NAMALWA (cell line): ENCODE results near the gene FFAR1.
"Not testable (repeated sequence)": the region's sequence is repeated elsewhere in the genome, so short reads cannot be mapped to it uniquely, and the experiment has no call there.

Experiments used
- DNase-seq: peaks from one replicate; pipeline ENCODE4 v3.0.0-alpha.2; 2015; ENCODE audit warnings: low spot score

The FFAR1 gene

DNA sequence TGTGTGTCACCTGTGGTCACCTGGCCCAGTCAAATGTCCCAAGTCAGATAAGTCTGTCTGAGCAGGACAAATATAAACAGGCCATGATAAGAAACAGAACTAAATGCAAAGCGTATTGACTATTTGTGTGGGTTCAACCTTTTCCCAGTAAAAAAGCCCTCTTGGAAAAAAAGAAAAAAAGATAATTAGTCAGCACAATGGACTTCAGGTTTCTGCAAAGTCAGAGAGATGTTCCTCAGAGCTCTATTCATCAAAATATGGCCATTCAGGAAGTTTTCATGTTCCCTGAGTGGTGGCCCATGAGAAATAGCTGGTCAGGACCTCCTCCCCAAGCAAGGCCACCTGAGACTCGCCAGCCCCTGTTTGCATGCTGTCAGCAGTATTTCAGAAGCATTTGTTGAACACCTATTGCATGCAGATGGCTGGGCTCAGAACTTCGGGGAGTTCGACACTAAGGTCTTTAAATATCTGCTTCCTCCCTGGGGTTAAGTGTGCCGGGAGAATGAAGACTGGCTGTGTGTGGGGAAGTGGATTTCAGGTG is 13.2 kb downstream of the FFAR1 start:
- no peak for DNase-seq

DNA sequence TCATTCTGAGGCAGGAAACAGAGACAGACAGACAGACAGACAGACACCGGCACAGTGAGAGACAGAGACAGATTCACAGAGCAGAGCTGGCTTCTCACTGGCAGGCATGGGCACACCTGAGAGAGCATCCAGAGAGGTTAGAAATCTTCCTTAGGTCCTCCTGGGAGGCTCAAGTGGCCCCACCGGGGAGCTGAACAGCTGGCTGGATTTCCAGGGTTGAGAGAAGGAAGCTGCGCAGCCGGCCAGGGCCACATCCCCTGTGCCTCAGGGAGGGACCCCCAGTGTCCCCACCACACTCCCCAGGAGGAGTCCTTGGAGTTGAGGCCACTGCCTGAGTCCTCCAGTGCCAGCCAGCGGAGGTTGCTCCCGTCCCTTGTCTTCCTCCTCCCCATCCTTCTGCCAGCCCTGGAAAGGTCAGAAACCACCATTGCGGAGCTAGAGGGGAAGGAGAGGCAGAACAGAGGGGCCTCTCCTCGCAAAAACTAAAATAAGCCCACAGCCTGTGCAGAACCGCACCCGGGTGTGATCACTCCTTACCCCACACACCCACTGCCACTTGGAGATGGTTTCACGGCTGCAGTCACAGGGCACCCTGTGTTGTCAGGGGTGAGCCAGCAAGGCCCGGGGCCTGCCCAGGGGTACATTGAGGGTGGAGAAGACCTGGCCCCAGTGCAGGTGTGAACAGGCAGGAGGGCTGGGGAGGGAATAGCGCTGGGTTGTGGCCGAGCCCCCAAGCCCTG is 14.7 kb downstream of the FFAR1 start:
- no peak for DNase-seq

DNA sequence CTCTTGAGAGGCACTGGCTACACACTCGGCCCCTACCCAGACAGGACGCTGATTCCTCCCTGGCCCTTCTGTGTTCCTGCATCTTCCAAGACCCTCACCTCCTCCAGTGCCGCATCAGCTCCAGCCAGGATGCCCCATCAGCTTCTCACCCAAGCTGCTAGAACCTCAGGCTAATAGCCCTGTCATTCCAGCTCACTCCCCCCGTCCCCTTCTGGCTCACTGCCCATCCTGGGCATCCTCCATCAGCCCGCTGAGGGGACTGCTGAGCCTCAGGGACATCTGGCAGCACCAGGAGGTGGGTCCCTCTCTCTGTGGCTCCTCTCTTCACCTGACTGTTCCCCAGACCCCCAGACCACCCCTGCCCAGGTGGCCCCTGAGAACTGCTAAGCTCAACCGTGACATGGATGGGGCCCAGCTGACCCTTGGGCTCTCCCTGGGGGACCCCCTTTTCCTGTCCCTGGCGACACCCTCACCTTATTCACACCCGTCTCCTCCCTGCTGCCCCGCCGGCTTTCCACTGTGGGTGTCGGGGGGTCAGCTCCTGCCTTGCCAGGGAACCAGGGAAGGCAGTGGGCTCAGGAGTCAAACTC is 15.4 kb downstream of the FFAR1 start:
- DNase-seq: no peak

DNA sequence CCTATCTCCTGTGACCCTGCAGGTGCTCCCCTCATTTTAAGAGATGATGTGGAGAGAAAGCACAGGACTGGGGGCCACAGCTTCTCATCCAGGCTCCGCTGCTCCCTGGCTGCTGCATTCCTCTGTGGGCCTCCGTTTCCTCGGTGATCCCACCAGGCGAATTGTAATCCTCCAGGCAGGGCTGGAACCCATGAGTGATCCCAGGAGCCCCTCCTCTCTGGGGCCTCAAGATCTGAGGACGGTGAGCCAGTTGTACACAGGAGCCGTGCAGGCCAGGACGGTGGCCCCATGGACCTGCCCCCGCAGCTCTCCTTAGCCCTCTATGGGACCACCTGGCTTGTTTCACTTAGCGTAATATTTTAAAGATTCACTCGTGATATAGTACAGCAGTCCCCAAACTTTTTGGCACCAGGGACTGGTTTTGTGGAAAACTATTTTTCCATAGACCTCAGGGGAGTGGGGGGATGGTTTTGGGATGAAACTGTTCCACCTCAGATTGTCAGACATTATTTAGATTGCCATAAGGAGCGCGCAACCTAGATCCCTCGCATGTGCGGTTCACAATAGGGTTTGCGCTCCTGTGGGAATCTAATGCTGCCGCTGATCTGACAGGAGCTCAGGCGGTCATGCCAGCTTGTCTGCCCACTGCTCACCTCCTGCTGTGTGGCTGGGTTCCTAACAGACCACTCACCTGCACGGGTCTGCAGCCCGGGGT is 16.2 kb downstream of the FFAR1 start:
- DNase-seq: no peak

DNA sequence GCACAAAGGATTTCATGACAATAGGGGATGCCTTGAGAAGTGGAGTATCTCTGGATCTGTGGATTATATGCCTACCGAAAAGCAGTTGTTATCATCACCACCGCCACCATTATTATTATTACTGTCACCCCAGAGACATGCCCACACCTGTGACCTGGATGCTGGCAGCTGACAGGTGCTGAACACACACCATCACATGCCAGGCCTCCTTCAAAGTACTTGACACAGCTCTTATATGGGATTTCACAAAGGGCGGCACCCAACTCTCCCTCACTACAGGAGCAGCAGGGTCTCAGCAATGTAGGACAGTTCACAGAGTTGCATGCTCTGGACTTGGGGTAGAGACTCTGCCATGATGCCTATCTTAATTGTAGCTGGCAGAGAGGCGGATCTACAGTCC is 17.6 kb downstream of the FFAR1 start:
- no peak for DNase-seq

DNA sequence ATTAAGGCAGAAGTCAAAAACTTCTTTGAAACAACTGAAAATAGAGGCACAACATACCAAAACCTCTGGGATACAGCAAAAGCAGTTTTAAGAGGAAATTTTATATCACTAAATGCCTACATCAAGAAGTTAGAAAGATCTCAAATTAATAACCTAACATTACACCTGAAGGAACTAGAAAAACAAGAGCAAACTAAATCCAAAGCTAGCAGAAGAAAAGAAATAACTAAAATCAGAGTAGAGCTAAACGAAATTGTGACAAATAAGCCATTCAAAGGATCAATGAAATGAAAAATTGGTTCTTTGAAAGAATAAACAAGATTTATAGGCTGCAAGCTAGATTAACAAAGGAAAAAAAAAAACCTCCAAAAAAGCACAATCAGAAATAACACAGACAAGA is 20.7 kb downstream of the FFAR1 start:
- no peak for DNase-seq

DNA sequence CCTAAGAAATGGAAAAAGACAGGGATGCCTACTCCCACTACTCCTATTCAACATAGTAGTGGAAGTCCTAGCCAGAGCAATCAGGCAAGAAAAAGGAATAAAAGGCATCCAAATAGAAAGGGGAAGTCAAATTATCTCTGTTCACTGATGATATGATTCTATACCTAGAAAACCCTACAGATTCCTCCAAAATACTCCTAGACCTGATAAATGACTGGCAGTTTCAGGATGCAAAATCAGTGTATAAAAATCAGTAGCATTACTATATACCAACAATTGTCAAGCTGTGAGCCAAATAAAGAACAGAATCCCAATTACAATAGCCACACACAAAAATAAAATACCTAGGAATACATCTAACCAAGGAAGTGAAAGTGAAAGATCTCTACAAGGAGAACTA is 21.8 kb downstream of the FFAR1 start:
- no peak for DNase-seq

DNA sequence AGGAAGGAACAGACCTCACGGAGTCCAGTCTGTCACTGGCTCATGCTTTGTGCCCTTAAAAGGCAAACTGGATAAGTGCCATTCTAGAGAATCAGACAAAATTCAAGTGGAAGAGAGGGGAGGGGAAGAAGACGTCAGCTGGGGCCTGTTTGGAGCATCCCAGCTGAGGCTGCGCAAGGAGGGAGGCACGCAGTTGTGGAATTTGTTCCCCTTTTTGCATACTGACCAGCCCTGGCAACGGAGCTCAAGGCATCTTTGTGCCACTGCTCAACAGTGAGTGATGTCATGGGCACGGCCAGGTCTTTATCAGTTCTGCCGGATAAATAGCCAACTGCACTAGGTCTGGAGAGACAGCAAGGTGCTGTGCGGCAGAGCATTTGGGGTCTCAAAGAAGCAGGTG is 23.0 kb downstream of the FFAR1 start, which contains the start of gene GPR42:
Gene GPR42 (plus strand): TSS at position 347 of the 400 bp plus-strand sequence. CDS start 292 bp downstream, outside the sequence.
- no peak for DNase-seq

DNA sequence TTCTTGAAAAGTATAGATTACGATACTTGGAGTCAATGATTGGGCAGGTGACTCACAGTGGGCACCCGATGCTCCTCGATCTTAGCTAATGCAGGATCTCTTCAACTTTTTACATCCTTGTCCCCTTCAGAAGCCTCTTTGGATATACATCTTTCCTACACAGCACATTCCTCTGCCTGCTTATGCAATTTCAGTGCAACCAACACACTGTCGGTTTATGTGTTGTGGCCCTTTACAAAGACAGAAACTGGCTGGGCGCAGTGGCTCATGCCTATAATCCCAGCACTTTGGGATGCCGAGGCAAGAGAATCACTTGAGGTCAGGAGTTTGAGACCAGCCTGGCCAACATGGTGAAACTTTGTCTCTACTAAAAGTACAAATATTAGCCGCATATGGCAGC is 25.8 kb downstream of the FFAR1 start:
- no peak for DNase-seq

DNA sequence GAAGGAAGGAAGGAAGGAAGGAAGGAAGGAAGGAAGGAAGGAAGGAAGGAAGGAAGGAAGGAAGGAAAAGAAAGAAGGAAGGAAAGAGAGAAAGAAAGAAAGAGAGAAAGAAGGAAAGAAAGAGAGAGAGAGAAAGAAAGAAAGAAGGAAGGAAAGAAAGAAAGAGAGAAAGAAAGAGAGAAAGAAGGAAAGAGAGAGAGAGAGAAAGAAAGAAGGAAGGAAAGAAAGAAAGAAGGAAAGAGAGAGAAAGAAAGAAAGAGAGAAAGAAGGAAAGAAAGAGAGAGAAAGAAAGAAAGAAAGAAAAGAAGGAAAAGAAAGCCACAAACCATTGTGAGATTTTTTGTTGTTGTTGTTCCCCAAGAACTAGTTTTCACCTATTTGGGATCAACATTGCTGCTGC is 26.3 kb downstream of the FFAR1 start:
- not testable (repeated sequence) for DNase-seq

DNA sequence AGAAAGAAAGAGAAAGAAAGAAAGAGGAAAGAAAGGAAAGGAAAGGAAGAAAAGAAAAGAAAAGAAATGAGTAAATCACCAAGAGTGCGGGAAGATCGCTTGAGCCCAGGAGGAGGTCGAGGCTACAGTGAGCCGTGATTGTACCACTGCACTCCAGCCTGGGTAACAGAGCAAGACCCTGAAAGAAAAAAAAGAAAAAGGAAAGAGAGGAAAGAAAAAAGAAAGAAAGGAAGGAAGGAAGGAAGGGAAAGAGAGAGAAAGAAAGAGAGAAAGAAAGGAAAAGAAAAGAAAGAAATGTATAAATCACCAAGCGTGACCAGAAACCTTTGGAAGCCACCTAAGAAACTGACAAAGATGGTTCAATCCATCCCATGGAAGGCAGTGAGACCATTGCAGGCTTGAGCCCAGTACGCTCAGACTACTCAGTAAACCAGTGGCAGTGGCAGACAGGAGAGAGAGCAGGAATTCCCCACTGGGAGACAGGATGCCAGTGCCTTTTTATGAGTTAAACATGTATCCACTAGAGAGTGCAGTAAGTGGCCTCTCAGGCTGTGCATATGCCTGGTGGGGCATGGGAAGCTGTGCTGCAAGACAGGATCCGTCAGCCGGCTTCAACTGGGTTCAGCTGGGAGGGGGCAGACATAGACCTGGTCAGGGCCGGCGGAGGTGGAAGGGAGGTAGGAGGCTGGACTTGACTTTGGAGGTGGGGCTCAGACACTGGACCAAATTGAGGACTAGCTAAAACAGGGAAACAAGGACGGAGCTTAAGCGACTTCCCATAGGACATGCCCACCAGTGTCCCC is 28.0 kb downstream of the FFAR1 start:
- DNase-seq: no peak

DNA sequence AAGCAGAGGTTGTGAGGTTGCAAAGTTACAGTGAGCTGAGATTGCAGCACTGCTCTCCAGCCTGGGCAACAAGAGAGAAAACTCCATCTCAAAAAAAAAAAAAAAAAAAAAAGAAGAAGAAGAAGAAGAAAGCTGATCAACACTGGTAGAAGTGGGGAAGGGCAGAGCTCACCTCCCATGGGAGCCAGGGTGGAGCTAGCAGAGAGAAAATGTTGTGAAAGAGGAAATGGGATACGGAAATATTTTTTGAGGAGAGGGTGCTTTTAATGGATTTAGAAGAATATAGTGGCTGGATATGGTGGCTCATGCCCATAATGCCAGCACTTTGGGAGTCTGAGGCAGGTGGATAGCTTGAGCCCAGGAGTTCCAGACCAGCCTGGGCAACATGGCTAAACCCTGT is 30.0 kb downstream of the FFAR1 start:
- DNase-seq: no peak

DNA sequence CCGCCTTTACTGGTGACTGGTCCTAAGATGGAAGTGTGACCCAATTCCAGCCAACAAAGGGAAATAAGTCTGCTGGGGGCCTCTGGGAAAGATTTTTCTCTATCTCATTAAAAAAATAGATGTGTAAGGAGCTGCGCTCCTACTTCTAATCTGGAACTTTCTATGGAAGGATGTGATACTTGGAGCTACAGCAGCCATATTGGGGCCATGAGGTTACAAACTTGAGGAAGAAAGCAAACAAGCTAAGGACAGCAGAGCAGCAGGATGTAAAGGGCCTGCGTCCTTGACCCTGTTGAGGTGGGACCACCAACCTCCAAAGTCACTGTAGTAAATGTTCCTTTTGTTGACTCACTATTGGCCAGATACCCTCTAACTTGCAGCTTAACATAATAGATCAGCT is 30.7 kb downstream of the FFAR1 start:
- no peak for DNase-seq

DNA sequence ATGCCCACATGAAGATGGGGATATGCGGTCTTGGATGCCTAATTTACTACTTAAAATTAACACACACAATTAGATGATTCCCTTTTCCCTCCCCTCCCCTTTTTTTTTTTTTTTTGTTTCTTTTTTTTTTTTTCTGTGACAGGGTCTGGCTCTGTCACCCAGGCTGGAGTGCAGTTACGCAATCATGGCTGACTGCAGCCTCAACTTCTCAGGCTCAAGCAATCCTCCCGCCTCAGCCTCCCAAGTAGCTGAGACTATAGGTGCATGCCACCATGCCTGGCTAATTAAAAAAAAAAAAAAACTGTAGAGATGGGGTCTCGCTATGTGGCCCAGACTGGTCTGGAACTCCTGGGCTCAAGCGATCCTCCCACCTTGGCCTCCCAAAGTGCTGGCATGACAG is 31.8 kb downstream of the FFAR1 start:
- DNase-seq: not testable (repeated sequence)

DNA sequence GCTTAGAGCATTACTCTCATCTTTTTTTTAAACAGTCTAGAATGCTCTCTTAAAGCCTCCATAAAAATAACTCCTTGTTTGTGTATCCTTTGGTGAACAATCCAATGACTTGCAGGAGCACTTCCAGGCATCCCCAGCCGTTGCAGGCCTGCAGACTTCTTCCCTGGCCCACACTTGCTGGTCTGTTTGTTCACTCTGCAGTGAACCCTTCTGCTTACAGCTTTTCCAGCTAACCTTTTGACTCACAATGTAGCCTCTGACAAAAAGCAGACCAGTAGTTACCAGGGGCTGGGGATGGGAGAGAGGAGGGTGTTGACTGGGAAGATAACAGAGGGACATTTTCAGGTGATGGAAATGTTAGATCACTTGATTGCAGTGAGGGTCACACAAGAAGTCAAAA is 32.3 kb downstream of the FFAR1 start:
- no peak for DNase-seq

DNA sequence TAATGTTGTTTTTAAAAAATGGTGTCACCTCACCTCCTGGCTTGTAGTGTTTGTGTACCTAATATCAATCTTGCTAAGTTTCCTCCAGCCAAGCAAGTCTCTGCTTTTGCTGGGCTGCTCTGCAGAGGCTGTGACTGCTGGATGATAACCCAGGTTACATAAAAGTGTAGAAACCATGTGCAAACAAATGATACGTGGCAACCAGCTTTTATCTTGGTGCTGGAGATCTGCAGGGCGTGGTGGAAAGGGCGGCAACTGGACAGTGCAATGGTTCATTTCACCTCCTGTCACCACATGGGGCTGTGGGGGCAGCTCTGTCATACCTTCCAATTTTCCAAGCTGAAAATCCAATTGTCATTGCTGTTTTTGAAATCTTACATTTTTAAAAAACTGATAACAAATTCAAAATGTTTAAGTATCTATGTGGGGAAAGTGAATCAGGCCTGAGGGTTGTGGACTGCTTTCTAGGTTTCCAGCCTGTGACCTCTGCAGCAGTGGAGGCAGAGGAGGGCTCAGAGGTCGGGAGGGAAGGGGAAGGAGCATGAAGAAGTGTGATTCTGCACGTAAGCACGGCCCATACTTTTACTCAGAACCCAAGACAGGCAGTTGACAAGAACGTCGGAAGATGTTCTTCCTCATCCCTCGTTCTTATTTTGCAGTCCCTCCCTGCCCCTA is 32.9 kb downstream of the FFAR1 start:
- no peak for DNase-seq

DNA sequence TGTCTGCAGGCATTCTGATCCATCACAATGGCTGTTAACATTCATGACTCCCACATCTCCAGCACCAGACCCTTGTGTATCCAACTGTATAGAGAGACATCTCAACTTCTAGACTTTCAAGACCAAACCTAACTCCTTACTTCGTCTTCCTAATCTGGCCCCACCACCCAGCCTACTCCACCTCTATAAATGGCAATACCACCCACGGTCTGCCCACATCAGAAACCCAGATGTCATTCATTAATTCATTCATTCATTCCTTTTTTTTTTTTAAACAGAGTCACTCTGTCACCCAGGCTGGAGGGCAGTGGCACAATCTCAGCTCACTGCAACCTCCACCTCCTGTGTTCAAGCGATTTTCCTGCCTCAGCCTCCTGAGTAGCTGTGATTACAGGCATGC is 33.6 kb downstream of the FFAR1 start:
- DNase-seq: no peak

DNA sequence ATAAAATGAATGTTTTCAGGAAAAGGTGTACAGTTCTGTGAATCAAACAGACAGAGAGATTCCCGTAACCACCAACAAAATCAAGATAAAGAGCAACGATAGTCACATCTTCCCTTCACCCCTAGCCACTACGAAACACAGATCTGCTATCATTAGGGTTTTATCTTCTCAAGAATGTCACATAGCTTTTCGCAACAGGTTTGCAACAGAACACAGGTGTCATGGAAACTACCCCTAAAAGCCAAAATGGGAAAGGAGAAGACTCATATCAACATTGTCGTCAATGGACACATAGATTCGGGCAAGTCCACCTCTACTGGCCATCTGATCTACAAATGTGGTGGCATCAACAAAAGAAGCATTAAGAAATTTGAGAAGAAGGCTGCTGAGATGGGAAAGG is 34.2 kb downstream of the FFAR1 start:
- DNase-seq: no peak

DNA sequence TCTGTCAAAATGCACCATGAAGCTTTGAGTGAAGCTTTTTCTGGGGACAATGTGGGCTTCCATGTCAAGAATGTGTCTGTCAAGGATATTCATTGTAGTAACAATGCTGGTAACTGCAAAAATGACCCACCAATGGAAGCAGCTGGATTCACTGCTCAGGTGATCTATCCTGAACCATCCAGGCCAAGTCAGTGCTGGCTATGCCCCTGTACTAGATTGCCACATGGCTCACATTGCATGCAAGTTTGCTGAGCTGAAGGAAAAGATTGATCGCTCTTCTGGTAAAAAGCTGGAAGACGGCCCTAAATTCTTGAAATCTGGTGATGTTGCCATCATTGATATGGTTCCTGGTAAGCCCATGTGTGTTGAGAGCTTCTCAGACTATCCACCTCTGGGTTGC is 35.8 kb downstream of the FFAR1 start:
- no peak for DNase-seq

DNA sequence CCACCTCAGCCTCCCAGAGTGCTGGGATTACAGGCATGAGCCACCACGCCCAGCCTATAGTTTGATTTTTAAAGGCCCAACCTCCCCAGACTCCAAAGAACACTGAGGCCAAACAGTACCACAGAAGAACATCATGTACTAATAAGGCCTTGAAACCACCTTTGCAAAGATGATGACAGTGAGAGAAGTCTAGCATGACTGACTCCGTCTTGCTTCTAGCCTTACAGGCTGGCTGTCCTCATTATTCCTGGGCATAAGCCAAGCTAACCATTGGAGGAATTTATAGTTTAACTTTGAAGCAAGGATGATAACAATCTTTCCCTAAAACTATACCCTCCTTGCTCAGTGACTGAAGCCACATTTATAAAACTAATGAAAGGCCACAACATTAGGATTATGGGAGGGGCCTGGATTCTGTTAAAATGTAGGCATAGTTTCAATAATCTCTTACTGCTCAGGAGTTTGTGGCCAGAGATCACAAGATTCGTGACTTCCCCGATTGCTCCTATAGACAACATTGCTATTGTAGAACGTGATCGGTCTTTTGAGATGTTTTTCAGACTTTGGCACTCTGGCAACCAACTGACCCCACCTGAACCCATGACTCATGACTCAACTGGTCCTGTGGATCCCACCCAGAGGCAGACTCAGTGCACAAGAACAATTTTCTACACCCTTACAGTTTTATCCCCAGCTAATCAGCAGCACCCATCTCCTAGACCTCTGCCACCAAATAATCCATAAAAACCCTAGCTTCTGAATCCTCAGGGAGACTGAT is 40.8 kb downstream of the FFAR1 start:
- no peak for DNase-seq
